MM.1S (cell line): ENCODE results near the gene MAP2.

ENCODE experiments used
- DNase-seq: peaks from one replicate; pipeline ENCODE4 v3.0.0-alpha.2; 2015
- H2AFZ ChIP-seq: fragments of 300-600 bp; sonication (generic); 2 replicates; pipeline ENCODE4 v1.6.0; 2016; ENCODE audit warnings: antibody characterized with exemption, low read length
- H3F3A ChIP-seq: fragments of 300-600 bp; sonication (generic); 2 replicates; pipeline ENCODE4 v1.6.1; 2016; ENCODE audit warnings: mild to moderate bottlenecking, antibody characterized with exemption, low read length, moderate library complexity, mixed read lengths; ENCODE audit not compliant: insufficient read depth
- H3K27ac ChIP-seq: fragments of 300-600 bp; sonication (generic); 2 replicates; pipeline ENCODE4 v1.5.1; 2016; ENCODE audit warnings: mild to moderate bottlenecking, low read length
- H3K27me3 ChIP-seq: fragments of 300-600 bp; sonication (generic); replicated peaks from 2 replicates; pipeline ENCODE4 v1.6.0; 2016; ENCODE audit warnings: low read length; ENCODE audit not compliant: insufficient read depth
- H3K36me3 ChIP-seq: fragments of 300-600 bp; sonication (generic); replicated peaks from 2 replicates; pipeline ENCODE4 v1.6.1; 2016; ENCODE audit warnings: mild to moderate bottlenecking, low read length, mixed read lengths; ENCODE audit not compliant: insufficient read depth
- H3K4me1 ChIP-seq: fragments of 300-600 bp; sonication (generic); 2 replicates; pipeline ENCODE4 v1.6.1; 2016; ENCODE audit warnings: low read length, mixed read lengths
- H3K4me2 ChIP-seq: fragments of 300-600 bp; sonication (generic); 2 replicates; pipeline ENCODE4 v1.6.0; 2016; ENCODE audit warnings: low read depth, low read length
- H3K4me3 ChIP-seq: fragments of 300-600 bp; sonication (generic); 2 replicates; pipeline ENCODE4 v1.5.1; 2016; ENCODE audit warnings: low read length, mixed read lengths
- H3K79me2 ChIP-seq: fragments of 300-600 bp; sonication (generic); 2 replicates; pipeline ENCODE4 v1.6.1; 2016; ENCODE audit warnings: mixed run types, low read length, mixed read lengths
- H3K9ac ChIP-seq: fragments of 300-600 bp; sonication (generic); 2 replicates; pipeline ENCODE4 v1.6.1; 2016; ENCODE audit warnings: low read length, mixed read lengths
- H3K9me2 ChIP-seq: fragments of 300-600 bp; sonication (generic); replicated peaks from 2 replicates; pipeline ENCODE4 v1.6.1; 2016; ENCODE audit warnings: mild to moderate bottlenecking, low read length, mixed read lengths; ENCODE audit not compliant: insufficient read depth
- H3K9me3 ChIP-seq: fragments of 300-600 bp; sonication (generic); replicated peaks from 2 replicates; pipeline ENCODE4 v1.6.1; 2016; ENCODE audit warnings: mild to moderate bottlenecking, low read length, mixed read lengths; ENCODE audit not compliant: insufficient read depth
- H4K20me1 ChIP-seq: fragments of 300-600 bp; sonication (generic); 2 replicates; pipeline ENCODE4 v1.6.1; 2016; ENCODE audit warnings: mild to moderate bottlenecking, low read length, moderate library complexity, mixed read lengths; ENCODE audit not compliant: insufficient read depth
- CTCF ChIP-seq: fragments of 300-600 bp; sonication (generic); IDR thresholded peaks from 2 replicates; pipeline ENCODE4 v1.5.1; 2016; ENCODE audit warnings: antibody characterized with exemption, low read length, mixed read lengths
- EZH2 ChIP-seq: fragments of 300-600 bp; sonication (generic); optimal IDR thresholded peaks from 2 replicates; pipeline ENCODE3; 2017; ENCODE audit warnings: low read depth, mild to moderate bottlenecking, antibody characterized with exemption, low read length, mixed read lengths
- EZH2phosphoT487 ChIP-seq: fragments of 300-600 bp; sonication (generic); IDR thresholded peaks from 2 replicates; pipeline ENCODE4 v1.6.1; 2018; ENCODE audit warnings: antibody characterized with exemption, low read length

The MAP2 gene

GRCh38 chr2:209648714-209649113 is 224.9 kb downstream of the MAP2 start:
- DNase-seq, result no peak
- no peak overlapping the region for H2AFZ ChIP-seq
- no peaks in the 10 kb centered on the region for H3K36me3 ChIP-seq
- no peaks in the 10 kb centered on the region for H3K9me3 ChIP-seq
- no peak overlapping the region for H3K4me2 ChIP-seq
- TF ChIP-seq EZH2phosphoT487 (no peak), EZH2 (no peak), CTCF (no peak)
- no peaks in the 10 kb centered on the region for H4K20me1 ChIP-seq
- H3K27ac ChIP-seq, result no peak overlapping the region
- H3K4me3 ChIP-seq, result no peak overlapping the region
- H3K9ac ChIP-seq, result no peak overlapping the region
- no peaks in the 10 kb centered on the region for H3K79me2 ChIP-seq
- H3K9me2 ChIP-seq, result no peaks in the 10 kb centered on the region
- H3F3A ChIP-seq, result no peaks in the 10 kb centered on the region
- H3K4me1 ChIP-seq, result no peaks in the 10 kb centered on the region
- no peaks in the 10 kb centered on the region for H3K27me3 ChIP-seq

GRCh38 chr2:209653134-209653533 is 229.3 kb downstream of the MAP2 start:
- no peak overlapping the region for H2AFZ ChIP-seq
- H3K4me1 ChIP-seq, result no peaks in the 10 kb centered on the region
- TF ChIP-seq EZH2phosphoT487 (no peak), EZH2 (no peak), CTCF (no peak)

GRCh38 chr2:209661286-209661894 is 237.5 kb downstream of the MAP2 start:
- Histone ChIP-seq H2AFZ (no peak overlapping the region), H3K27me3 (no peaks in the 10 kb centered on the region), H3K4me2 (no peak overlapping the region), H3K9me3 (no peaks in the 10 kb centered on the region), H3F3A (no peaks in the 10 kb centered on the region), H3K27ac (no peak overlapping the region), H4K20me1 (no peaks in the 10 kb centered on the region), H3K9me2 (no peaks in the 10 kb centered on the region), H3K79me2 (no peaks in the 10 kb centered on the region), H3K4me1 (no peaks in the 10 kb centered on the region), H3K36me3 (no peaks in the 10 kb centered on the region), H3K9ac (no peak overlapping the region), H3K4me3 (no peak overlapping the region)
- TF ChIP-seq EZH2 (no peak), EZH2phosphoT487 (no peak), CTCF (no peak)
- DNase-seq, result no peak

More at GRCh38 chr2:209653134-209653533, 229.3 kb downstream of the MAP2 start:
- H3K27me3 ChIP-seq, result no peaks in the 10 kb centered on the region
- no peaks in the 10 kb centered on the region for H3K79me2 ChIP-seq
- no peaks in the 10 kb centered on the region for H3K36me3 ChIP-seq
- H3F3A ChIP-seq, result no peaks in the 10 kb centered on the region
- H3K4me3 ChIP-seq, result no peak overlapping the region
- no peaks in the 10 kb centered on the region for H3K9me2 ChIP-seq
- H3K9ac ChIP-seq, result no peak overlapping the region
- H3K9me3 ChIP-seq, result no peaks in the 10 kb centered on the region
- H4K20me1 ChIP-seq, result no peaks in the 10 kb centered on the region
- no peak overlapping the region for H3K4me2 ChIP-seq
- DNase-seq, result no peak
- no peak overlapping the region for H3K27ac ChIP-seq
